ENCODE results near the gene IRX3.

Gene IRX3

DNA sequence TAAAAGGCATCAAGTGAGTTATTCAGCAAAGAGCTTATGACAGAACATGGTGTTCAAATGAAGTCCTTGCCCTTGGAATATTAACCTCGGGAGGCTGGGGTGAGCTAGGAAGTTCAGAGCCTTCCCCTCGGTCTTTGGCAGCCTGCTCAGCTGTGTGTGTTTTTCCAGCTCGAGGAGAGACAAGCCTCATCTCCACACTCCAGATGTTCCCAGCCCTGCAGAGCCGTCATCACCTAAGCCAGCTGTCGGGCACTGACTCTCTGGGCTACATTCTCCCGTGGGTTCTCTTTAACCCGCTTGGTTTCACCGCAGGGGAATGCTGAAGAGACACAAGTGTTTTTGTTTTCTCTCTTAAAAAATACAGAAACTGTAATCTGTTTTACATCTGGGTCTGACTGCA lies 47.1 kb downstream of the IRX3 start:
- no peaks in the 10 kb centered on the region for H3K79me2 ChIP-seq (ENCODE audit: insufficient read depth, low read length)
- no peaks in the 10 kb centered on the region for H3K27me3 ChIP-seq (ENCODE audit: insufficient read depth, low read length, poor library complexity)
- H3K36me3 ChIP-seq (ENCODE audit: insufficient read depth, low read length) = no peaks in the 10 kb centered on the region
- no peak overlapping the region for H3K9ac ChIP-seq (ENCODE audit: low read depth, low read length)
- H3K4me3 ChIP-seq (ENCODE audit: low read depth in 1 of 2, low read length in 2 of 2) = no peak overlapping the region
- no peak for DNase-seq
- H3K27ac ChIP-seq (ENCODE audit: low read length) = peak overlapping the region; percentile 38
- H3K9me3 ChIP-seq (ENCODE audit: insufficient read depth, low read length, severe bottlenecking) = no peaks in the 10 kb centered on the region
- peaks cover 48% of the 10 kb centered on the region for H3K4me1 ChIP-seq (ENCODE audit: insufficient read depth, low read length)
- no peaks in the 10 kb centered on the region for H4K20me1 ChIP-seq (ENCODE audit: insufficient read depth, low read length)
- peak overlapping the region; percentile 11; the same call in 1 of the 2 replicates for H2AFZ ChIP-seq (ENCODE audit: low read depth, low read length)
- TF ChIP-seq EZH2 (IDR thresholded peaks at IDR 0.05; ENCODE audit: borderline replicate concordance, low read depth, low read length, severe bottlenecking) = no peak
- TF ChIP-seq CTCF (IDR thresholded peaks at IDR 0.05; ENCODE audit: borderline replicate concordance, extremely low read depth, low read length, poor library complexity, severe bottlenecking) = no peak
- ATAC-seq (ENCODE audit: insufficient read depth, low read depth) = no peak
- no peak overlapping the region for H3K4me2 ChIP-seq (ENCODE audit: insufficient read depth, low read length)

- Histone ChIP-seq H4K20me1 (ENCODE audit: insufficient read depth, low read length) (no peaks in the 10 kb centered on the region), H3K4me2 (ENCODE audit: insufficient read depth, low read length) (no peak overlapping the region), H3K9me3 (ENCODE audit: insufficient read depth, low read length, severe bottlenecking) (no peaks in the 10 kb centered on the region), H3K9ac (ENCODE audit: low read depth, low read length) (no peak overlapping the region), H3K27me3 (ENCODE audit: insufficient read depth, low read length, poor library complexity) (no peaks in the 10 kb centered on the region), H2AFZ (ENCODE audit: low read depth, low read length) (no peak overlapping the region), H3K79me2 (ENCODE audit: insufficient read depth, low read length) (no peaks in the 10 kb centered on the region), H3K36me3 (ENCODE audit: insufficient read depth, low read length) (no peaks in the 10 kb centered on the region), H3K27ac (ENCODE audit: low read length) (no peak overlapping the region), H3K4me1 (ENCODE audit: insufficient read depth, low read length) (peaks cover 23% of the 10 kb centered on the region), H3K4me3 (ENCODE audit: low read depth in 1 of 2, low read length in 2 of 2) (no peak overlapping the region)
- no peak for TF ChIP-seq CTCF (IDR thresholded peaks at IDR 0.05; ENCODE audit: borderline replicate concordance, extremely low read depth, low read length, poor library complexity, severe bottlenecking)
- no peak for TF ChIP-seq EZH2 (IDR thresholded peaks at IDR 0.05; ENCODE audit: borderline replicate concordance, low read depth, low read length, severe bottlenecking)
- DNase-seq (no peak), ATAC-seq (ENCODE audit: insufficient read depth, low read depth) (no peak)
These were observed 49.8 kb downstream of the IRX3 start for GRCh38 chr16:54236773-54237172.

- no peak for DNase-seq
- H3K4me3 ChIP-seq (ENCODE audit: low read depth in 1 of 2, low read length in 2 of 2) = no peak overlapping the region
These were observed 53.0 kb downstream of the IRX3 start for GRCh38 chr16:54233615-54234014.

More at GRCh38 chr16:54233615-54234014, 53.0 kb downstream of the IRX3 start:
- no peak overlapping the region for H3K27ac ChIP-seq (ENCODE audit: low read length)
- no peaks in the 10 kb centered on the region for H4K20me1 ChIP-seq (ENCODE audit: insufficient read depth, low read length)
- H3K27me3 ChIP-seq (ENCODE audit: insufficient read depth, low read length, poor library complexity) = no peaks in the 10 kb centered on the region
- no peaks in the 10 kb centered on the region for H3K36me3 ChIP-seq (ENCODE audit: insufficient read depth, low read length)
- no peak overlapping the region for H2AFZ ChIP-seq (ENCODE audit: low read depth, low read length)
- no peak overlapping the region for H3K9ac ChIP-seq (ENCODE audit: low read depth, low read length)
- ATAC-seq (ENCODE audit: insufficient read depth, low read depth) = no peak
- TF ChIP-seq CTCF (IDR thresholded peaks at IDR 0.05; ENCODE audit: borderline replicate concordance, extremely low read depth, low read length, poor library complexity, severe bottlenecking) (no peak), EZH2 (IDR thresholded peaks at IDR 0.05; ENCODE audit: borderline replicate concordance, low read depth, low read length, severe bottlenecking) (no peak)
- no peaks in the 10 kb centered on the region for H3K79me2 ChIP-seq (ENCODE audit: insufficient read depth, low read length)
- no peak overlapping the region for H3K4me2 ChIP-seq (ENCODE audit: insufficient read depth, low read length)
- peaks cover 5% of the 10 kb centered on the region; the same call in 1 of the 2 replicates for H3K4me1 ChIP-seq (ENCODE audit: insufficient read depth, low read length)
- H3K9me3 ChIP-seq (ENCODE audit: insufficient read depth, low read length, severe bottlenecking) = peaks cover 2% of the 10 kb centered on the region
